Stimulated activated CD4-positive, alpha-beta T cell treated with anti-CD3 and anti-CD28 coated beads, Interleukin-2, amount 100 ng/mL, for 48 hours (primary cell): Measurements from ENCODE around the gene TRIP10.

ENCODE experiments used
- DNase-seq, 2 donors: peaks; one replicate each; pipeline ENCODE4 v3.0.0-alpha.2; 2020

TRIP10 gene

DNA sequence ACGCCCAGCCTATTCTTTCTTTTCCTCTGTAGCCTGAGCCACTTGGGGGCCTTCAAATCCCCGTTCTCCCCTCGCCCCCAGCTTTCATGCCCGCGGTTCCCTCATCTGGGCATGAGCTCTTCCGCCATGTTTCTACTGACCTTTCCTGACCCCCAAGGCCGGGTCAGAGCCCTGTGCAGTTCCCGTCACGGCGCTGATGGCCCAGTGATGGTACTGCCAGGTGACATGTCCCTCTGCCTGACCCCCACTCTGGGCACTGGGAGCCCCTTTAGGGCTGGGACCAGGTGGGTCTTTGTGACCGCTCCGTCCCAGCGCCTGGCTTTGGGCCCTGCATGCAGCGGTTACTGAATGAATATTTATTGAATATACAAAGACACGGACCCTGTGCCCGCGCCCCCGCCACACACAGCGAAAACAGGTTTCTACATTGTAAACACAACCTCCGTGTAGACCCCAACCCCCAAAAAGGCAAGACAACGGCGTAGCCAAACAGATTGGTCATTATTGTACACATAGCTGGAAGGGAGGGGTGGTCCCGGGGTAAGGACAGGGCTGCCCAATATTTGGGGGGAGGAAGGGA, 9.8 kb upstream of the TRIP10 start:
- DNase-seq = no peak

DNA sequence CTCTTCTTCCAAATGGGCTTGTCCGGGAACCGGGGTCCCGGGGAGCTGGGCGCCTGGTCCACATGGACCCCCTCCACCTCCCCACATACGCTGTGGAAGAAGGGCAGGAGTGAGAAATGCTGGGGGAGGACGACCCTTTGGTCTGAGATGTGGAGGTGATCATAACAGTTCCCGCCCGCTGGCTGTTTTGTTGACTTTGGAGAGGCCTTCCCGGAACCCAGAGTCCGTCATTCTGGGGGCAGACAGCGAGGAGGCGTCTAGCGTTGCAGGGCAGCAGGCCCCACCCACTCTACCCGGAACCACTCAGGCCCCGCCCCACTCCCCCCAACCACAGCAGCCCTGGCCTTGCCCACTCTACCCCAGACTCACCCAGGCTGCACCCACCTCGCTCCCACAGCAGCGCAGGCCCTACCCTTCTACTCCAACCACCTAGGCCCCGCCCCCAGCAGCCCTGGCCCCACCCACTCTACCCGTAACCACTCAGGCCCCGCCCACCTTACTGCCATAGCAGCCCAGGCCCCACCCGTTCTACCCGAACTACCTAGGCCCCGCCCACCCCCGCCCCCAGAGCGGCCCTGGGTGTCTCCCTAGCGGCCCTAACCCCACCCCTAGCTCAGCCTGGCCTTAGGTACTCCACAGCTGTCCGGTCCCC, 9.2 kb upstream of the TRIP10 start:
- peak; percentile 39 to 55 for DNase-seq

DNA sequence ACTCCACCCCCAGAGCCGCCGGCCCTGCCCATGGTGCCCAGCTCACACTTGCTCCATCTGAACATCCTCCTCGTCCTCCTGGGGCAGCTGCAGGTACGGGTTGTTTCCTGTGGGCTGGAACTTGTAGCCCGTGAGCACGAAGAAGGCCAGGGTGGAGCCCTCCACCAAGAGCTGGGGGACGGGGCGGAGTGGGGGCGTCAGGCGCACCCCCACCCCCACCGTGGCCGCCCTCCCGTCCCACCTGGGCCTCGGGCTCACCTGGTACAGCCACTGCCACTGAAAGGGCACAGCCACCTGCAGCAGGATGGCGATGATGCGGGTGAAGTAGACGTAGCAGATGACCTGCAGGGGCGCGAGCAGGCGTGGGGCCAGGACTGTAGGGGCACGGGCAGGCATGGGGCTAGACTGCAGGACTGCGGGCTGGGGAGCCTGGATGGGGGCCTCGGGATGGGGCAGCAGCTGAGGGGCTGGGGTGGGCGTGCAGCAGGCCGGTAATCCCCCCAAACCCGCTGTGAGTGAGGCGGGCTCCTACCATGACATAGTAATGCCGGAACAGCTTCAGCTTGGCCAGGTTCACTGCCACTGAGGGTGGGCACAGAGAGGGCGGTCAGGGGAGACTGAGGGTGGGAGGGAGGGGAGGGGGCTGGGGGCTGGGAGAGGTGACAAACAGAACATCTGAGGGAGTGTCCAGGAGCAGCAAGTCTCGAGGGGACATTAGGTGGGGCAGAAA, 8.4 kb upstream of the TRIP10 start:
- DNase-seq = no peak

DNA sequence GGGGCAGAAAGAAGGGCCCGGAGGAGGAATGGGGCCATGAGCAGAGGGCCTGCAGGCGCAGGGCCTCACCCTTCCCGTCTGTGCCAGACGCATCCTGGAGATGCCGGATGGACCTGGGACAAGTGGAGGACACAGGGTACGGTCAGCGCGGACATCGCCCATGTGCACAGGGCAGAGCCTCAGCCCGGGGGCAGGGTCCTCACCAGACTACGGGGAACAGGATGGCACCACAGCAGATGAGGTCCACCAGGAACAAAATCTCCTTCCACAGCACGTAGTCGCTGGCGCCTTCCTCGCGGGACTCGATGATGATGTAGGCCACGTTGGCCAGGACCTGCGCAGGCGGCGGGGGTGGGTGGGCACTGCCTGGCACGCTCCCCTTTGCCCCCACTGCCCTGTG, 7.7 kb upstream of the TRIP10 start:
- DNase-seq = no peak

DNA sequence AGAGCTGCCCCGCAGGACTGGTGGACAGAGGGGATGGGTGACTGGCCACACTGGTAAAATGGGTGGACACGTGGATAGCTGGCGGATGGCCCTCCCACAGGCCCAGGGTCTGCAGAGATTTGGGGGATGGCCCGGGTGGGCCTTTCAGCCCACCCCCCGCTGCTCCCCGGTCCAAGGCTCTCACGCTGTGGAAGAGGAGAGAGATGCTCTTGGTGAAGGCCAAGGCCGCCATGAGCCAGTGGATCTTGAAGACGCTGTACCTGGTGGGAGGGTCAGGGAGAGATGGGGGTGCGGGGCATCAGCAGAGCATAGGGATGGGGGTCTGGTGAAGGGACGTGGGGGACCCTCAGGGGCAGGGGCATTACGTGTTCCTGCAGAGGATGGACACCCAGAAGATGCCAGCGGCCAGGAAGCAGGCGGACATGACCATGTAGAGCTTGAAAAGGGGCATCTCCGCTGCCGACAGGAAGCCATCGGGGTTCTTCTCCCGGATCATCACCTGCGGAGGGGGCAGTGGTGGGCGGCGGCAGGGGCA, 6.6 kb upstream of the TRIP10 start:
- no peak for DNase-seq

DNA sequence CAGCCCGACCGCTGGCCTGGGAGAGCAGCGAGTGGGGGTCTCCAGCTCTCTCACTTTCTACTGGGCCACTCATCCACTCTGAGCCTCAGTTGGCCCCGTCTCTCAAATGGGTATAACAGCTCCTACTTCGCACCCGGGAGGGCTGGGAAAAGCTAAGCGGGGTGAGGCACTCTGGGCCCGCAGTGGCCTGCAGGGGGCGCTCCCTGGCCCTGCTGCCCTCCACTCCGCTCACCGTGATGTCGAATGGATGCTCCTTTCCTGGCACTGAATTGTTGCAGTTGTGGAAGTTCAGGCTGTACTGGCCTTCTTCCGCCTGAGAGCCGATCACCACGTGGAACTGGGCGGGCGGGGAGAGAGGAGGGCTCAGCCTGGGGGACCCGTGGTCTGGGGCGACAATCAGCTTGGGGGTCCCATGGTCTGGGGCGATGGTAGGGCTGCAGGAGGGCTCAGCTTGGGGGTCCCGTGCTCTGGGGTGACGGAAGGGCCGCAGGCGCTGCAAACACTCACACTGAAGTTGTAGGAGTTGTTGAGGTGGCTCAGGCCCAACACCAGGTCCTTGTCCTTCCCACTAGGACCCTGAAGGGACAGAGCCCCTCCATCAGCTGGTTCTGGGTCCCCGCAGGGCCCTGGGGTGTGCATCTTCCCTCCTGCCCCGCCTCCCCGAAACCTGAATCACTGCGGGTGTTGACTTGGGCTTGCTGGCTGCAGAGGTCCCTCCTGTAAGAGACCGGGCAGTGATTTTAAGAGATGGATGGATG, 6.0 kb upstream of the TRIP10 start:
- DNase-seq = no peak

DNA sequence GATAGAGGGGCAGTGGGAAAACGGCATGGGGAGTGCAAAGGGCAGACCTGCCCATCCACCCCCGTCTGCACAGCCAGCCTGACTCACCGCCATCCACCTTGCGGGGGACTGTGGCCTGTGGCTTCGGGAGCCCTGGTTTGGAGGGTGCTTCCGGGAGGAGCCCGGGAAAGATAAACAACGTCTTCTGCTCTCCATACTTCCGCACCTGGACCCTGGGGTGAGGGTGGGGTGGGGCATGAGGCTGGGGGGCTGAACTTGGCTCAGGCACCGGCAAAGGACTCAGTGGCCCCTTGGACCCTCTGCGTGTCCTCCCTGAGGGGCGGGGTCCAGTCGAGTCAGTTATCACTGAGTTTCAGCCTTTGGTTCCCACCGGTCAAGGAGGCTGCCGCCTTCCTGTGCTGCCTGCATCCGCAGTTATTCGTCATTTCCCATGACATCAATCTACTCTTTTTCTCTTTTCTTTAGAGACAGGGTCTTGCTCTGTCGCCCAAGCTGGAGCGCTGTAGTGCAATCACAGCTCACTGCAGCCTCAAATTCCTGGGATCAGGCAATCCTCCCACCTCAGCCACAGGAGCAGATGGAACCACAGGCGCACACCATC, 5.3 kb upstream of the TRIP10 start:
- DNase-seq = no peak

DNA sequence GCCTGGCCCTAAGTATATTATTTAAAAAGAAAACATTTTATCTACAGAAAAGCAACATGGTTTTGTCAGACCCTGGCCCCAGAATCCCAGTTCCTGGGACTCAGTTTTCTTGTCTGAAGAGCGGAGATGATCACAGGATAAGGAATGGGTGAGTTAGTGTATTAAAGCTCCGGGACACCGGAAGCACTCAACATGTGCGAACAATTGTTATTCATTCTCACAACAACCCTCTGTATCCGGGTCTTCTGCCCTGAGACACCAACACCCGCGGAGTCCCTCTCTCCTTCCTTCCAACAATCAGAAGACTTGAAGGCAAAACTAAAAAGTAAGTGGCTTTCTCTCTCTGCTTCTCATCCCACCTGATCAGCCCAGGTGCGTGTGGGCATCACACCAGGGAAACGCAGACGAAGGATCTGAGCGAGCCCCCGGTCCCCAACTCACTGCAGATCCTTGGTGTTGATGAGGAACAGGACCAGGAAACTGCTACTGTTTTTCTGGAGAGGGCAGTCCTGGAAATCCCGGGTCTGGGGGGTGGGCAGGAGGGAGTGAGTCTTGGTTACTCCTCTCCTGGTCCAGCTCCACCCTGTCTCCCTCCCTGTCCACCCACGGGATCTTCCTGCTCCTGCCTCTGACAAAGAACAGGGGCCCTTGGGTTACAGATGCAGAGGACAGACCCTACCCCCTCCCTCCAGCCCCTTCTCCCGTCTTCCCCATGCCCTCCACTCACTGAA, 4.1 kb upstream of the TRIP10 start:
- no peak for DNase-seq

DNA sequence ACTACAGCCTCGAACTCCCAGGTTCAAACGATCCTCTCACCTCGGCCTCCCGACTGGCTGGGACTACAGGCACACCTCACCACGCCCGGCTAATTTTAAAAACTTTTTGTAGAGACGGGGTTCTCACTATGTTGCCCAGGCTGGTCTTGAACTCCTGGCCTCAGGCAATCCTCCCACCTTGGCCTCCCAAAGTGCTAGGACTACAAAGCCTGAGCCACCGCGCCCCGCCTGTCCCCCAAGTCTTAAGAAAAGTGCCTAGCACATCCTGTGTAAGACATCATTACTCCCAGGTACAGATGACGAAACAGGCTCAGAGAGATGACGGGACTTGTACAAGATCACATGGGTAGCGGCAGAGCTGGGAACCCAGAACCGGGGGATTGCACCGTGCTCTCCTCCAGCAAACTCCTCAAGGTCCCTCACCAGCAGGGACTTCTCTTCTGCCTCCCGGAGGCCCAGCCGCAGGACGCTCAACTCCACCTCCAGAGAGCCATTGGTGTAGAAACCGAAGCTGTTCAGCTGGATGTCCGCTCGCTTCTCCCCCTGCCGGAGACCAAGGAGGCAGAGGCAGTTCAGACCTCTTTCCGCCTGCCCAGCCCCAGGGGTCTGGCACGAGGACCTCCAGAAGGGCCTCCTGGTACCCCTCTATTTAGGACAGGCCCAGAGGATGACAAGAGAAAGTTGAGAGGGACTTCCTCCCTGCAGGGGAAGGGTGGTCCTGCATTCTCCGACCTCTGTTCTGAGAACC, 3.1 kb upstream of the TRIP10 start:
- peak; percentile 49 to 58 for DNase-seq

DNA sequence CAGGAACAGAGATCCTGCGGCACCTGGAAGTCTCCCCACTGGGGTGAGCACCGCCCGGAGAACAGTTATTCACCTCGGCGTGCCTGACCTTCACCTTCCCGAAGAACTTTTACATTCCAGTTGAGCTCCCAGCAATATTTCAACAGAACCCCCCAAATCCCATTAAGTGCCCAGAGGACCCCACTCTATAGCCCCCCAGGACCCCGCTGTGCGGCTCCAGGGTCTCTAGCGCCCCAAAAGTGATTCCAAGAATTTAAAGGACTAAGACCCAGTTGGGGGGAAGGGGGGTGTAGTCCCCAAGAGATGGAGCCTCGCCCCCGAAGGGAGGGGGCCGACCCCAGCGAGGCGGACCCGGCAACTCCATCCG, 2.6 kb upstream of the TRIP10 start:
- DNase-seq = no peak

DNA sequence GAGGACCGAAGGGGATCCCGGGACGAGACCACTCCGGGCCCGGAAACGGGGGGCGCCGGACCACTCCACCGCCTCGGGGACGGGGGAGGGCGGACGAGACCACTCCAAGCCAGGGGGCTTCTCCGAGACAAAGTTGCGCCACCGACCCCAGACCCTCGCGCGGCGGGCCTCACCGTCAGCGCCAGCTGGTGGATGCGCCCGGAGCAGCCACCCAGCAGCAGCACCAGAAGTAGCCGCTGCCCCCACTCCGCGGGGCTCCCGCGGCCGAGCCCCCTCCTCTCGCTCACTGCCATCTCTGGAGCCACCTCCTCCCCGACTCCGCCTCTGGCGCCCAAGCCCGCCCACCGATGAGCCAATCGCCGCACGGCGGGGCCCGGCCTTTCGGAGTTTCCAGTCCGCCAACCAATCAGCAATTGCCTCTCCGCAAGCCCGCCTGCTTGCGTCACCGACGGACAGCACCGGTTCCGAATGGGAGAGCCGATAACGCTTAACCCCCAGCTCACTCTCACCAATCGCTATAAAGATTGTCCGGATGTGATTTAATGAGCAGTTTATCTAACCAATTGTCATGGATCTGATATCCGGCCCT, 2.1 kb upstream of the TRIP10 start, which contains the start of gene GPR108:
Gene GPR108 (minus strand): TSS at position 297 of the 589 bp plus-strand sequence. CDS start 4 bp downstream, at position 293.
- peak; percentile 97 to 98 for DNase-seq

DNA sequence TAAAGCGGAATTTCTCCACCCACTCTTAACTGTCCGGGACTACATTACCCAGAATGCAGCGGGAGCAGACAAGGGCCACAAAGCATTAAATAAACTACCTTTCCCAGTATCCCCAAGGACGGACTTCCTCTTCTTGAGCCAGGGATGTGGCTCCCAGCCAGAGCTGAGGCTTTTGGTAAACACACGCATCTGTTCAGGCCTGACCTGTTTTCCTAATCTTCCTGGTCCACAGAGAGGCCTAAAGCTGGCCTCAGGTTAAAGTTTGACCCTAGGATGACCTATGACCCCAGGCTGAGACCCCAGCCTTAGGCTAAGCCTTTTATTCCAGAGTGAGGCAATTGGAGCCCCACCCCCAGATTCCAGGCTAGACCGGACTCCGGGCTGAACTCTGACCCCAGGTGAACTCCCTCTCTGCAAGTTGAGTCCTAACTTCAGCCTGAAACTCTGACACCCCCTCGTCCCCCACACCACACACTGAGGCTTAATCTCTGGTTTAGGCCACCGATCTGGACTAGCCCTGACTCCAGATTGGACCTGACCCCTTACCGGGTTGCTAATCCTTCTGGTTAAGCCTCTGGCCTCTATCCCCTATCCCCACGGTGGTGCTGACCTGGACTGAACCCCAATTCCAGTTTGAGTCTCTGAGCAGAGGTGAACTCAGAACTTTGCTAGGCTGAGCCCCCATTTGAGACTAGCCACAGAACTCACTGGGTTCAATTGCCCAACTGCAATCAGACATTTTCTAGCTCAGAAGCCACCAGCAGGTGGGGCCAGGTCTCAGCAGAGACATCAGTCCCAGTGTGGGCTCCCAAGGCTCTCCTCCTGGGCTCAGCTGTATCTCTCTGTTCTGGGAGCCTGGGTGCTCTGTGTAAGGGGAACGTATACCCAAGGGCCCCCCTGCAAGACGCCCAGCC, 1.4 kb upstream of the TRIP10 start:
- DNase-seq = peak; percentile 68 to 69

DNA sequence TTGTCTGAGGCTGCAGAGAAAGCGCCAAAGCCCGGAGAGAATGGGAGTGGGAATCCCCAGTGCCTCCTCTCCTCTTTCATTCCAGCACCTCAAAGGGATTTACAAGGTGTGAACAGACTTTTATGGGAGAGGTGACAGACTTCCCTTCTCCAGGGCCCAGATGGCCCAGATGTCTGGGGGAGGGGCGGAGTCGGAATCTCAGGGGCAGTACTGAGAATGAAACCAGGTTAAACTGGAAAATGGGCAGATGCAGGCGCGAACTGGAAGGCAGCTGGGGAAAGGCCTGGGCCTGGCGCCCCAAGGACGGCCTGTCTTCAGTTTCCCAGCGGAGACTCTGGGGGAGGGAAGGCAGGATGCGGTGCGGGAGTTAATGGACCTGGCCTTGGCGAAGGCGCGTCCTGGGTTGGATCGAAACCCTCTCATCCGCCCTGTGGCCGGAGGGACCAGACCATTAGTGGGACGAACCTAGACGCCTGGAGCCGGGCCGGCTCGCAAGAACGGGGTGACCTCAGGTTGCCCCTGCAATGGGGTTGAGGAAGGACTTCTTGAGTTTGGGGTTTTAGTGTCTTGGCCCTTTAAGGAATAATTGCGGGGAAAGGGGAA, 592 bp upstream of the TRIP10 start:
- DNase-seq = peak in 1 of 2 donors; percentile 25

DNA sequence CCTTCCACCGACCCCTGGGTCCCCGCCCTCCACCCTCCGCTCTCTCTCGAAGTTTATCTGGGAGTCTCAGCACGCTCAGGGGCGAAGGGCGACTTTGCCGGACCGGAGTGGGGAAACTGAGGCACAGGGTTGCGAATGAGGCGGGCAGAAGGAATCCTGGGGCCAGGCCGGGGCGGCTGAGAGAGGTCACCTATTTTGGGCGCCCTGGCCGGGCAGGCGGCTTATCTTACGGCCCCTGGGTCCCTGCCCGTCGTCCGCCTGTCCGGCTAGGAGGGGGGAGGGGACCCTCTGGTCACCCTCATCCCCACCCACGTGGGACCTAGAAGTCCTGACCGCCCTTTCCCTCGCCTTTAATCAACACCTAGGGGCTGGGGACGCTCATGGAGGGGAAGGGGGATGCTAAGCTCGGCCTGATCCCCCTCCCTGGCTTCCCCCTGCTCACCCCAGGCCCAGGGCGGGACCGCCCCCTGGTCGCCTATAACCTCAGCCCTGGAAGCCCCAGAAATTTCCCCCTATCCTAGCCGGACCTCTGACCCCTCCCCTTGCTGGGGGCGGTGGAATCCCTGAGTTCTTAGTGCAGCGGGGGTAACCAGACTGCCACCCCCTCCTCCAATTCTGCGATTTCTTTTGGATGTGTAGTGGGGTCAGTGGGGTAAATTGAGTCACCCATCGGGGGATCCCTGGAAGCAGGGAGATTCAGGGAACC, 556 bp downstream of the TRIP10 start:
- DNase-seq = no peak

DNA sequence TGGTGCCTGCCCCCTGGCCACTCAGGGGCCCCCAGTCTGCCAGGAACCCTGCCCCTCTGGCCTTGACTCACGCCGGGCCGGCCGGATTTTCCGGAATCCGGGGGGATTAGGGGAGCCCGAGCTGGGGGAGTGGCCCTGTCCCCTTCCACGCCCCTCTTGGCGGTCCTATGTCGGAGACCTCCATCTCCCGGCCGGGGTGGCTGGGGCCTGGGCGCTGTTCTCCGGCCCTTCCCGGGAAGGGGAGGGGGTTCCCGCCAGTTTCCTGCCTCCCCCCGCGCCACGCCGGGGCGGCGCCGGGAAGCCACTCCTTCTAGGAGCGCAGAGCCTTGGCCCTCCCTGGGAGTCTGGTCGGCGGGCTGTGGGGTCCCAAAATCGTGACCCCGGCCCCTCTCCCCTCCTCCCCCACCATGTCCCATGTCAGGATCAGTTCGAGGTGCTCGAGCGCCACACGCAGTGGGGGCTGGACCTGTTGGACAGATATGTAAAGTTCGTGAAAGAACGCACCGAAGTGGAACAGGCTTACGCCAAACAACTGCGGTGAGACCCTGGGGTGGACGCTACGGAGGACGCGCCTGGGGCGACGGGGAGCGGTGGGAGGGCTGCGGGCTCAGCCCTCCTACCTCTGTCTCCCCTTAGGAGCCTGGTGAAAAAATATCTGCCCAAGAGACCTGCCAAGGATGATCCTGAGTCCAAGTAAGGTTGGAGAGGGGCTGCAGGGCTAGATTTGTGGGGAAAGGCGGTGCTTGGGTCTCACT, 1.3 kb downstream of the TRIP10 start:
- DNase-seq = no peak

DNA sequence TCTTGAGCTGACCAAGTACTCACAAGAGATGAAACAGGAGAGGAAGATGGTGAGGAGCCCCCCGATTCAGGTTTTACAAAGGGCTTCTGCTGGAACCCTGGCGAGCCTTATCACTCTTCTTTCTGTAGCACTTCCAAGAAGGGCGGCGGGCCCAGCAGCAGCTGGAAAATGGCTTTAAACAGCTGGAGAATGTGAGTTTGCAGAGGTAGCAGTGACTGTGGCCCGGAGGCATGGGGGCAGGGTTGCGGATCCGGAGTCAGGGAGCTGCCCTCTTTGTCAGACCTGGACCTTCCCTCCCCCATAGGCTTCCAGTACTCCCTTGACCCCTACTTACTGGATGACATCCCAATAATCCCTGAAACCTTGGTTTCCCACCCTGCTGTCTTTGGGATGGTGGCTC, 3.6 kb downstream of the TRIP10 start:
- no peak for DNase-seq

DNA sequence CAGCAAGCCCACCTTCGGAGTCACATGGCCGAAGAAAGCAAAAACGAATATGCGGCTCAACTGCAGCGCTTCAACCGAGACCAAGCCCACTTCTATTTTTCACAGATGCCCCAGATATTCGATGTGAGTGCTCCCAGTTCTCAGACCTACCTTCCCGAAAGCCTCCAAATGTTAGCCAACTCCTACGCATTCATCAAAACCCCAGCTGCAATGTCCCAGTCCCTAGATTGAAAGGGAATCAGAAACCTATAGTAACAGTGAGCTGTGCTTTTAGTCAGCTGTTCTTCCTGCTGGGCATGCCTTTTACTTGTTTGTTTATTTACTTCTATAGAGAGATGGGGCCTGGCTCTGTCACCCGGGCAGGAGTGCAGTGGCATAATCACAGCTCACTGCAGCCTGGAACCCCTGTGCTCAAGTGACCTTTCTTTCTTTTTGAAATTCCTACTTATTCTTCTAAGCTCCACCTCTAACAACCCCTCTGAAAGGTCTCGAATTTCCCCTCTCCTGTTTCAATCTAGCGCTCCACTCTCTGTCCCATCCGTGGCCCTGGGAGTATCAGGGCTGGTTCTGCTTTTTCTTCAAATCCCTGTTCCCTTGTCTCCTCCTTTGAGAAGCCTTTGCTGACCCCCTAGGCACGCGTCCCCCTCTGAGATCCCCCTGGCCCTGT, 4.4 kb downstream of the TRIP10 start:
- no peak for DNase-seq
